ENCODE results near the gene TRAK1.
A peak's percentile ranks its signal among the peaks of the same experiment; 100 is the strongest.

TRAK1 gene

DNA sequence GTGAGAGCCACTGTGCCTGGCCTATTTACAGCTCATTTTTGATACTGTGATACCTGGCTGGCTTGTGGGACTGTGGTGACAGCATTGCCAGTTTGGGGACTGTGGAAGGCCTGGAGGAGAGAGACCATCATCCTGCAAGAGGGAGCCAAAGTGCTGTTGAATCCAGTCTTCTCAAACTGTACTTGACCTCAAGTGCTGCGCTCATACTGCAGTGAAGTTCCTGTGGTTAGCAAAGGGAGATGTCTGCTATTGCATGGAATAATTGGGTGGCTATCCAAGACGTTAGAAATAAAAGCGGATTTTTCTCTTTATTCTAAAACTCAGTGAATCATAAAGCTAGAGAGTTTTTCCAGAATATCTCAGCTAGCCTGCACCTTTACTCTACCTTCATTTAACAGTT lies 91.4 kb downstream of the TRAK1 start:
- no peak for DNase-seq

DNA sequence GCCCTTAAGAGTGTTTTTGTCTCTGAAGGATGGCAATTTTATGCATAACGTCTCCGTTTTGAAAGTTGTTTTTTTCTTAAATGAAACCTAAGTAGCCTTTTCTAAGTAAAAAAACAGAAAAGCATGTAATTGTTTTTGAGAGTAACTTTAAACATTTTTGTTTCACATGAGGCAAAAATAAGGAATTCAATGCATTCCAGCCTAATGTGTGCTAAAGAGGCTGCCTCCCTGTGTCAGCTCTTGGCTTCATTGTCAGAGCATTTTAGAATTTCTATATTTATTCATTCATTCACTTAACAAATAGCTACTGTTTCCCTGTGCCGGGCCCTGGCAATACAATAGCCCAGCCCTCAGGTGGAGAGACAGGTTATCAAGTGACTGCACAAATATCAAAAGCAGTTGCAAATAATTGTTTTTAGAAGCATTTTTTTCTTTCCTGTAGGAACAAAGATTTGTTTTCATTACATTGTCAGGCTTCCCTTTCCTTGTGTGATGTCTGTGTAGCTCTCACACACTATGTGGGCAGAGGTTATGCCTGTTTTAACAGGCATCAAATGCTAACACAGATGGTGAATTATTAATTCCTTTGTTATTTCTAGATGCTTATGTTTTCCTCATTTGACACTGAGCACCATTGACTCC lies 93.0 kb downstream of the TRAK1 start:
- no peak for DNase-seq

DNA sequence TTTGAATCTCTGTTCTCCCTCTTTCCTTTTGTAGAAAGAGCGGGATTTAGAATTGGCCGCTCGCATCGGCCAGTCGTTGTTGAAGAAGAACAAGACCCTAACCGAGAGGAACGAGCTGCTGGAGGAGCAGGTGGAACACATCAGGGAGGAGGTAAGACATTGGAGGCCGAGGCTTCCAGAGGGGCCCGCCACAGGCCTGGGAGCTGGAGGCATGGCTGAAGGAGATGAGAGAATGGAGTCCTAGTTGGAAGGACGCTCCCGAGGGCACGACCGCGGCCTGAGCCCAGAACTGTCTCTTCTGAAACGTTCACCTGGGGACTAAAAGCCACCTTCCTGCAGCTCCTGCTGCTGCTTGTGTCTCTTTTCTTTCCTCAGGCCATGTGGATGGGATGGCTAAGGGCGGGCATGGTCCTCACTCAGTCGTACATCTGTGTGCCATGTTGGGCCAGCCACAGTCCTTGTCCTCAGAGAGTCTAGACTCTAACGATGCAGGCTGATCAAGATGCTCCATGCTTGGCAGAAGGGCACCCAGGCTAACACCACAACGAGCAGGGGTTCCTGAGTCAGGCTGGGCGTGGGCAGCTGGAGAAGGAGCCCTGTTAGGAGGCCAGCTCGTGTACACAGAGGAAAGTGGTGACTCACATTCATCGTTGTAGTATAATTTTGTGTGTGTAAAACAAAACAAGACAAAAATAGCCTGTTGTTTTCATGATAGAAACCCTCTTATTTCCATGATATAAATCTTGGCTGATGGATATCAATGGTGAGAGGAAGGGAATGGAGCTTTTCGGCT lies 93.7 kb downstream of the TRAK1 start:
- DNase-seq: no peak

DNA sequence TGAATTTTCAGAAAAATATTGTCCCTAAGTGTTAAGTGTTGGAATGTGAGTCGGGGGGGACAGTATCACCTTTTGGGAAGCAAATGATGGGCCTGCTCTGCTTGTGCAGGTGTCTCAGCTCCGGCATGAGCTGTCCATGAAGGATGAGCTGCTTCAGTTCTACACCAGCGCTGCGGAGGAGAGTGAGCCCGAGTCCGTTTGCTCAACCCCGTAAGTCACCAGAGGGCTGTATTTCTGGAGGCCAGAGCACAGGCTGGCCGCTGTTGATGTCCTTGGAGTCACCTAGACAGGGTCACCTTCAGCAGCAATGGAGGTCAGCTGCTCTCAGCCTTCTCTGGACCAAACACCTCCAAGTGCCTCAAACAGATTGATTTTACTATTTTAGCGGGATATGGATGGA lies 96.8 kb downstream of the TRAK1 start:
- DNase-seq: no peak

DNA sequence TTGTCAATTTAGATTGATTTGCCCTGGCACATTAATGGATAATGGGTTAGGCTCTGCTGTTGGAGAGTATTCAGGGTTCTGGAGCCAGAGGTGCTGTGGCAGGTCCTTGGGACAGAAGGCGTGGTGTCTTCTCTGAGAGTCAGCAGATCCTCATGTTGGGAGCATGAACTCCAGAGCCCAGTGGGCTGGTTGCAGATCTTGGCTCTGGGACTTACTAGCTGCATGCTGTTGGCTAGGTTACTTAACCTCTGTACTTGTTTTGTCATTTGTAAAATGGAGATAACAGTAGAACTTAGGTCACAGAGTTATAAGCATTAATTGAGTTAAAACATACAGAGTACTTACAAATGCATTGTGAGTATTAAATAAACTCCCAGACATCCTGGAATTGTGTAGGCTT lies 97.2 kb downstream of the TRAK1 start:
- DNase-seq: no peak

DNA sequence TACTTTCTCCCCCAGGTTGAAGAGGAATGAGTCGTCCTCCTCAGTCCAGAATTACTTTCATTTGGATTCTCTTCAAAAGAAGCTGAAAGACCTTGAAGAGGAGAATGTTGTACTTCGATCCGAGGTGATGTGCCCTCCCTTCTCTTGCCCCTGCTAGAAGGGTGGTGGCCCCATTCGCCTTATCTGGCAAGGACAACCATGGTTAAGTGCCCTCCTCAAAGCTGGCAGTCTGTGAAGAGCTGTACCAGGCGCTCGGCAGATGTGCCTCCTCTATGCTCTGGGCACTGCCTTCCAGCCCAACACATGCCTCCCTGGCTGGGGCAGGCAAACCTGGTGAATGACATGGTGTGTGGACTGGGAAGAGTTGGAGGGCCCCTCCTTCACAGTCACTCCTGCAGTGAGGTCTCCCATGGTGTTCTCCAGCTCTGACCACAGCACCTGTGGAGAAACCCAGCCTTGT lies 97.9 kb downstream of the TRAK1 start:
- DNase-seq: no peak

DNA sequence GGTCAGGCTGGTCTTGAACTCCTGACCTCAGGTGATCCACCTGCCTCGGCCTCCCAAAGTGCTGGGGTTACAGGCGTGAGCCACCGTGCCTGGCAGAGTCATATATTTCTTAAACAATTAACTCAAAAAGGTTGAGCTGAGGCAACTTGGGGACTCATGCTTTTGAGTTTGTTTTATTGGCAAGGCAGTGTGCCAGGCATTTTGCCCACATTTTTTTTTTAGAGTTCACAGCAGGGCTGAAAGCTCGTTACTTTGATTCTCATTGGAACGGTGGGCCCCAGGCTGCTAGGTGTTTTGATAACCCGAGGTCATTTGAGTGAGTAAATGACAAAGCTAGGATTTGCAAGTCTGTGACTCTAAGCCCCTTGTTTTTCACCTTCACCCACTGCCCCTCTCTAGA lies 98.6 kb downstream of the TRAK1 start:
- no peak for DNase-seq

DNA sequence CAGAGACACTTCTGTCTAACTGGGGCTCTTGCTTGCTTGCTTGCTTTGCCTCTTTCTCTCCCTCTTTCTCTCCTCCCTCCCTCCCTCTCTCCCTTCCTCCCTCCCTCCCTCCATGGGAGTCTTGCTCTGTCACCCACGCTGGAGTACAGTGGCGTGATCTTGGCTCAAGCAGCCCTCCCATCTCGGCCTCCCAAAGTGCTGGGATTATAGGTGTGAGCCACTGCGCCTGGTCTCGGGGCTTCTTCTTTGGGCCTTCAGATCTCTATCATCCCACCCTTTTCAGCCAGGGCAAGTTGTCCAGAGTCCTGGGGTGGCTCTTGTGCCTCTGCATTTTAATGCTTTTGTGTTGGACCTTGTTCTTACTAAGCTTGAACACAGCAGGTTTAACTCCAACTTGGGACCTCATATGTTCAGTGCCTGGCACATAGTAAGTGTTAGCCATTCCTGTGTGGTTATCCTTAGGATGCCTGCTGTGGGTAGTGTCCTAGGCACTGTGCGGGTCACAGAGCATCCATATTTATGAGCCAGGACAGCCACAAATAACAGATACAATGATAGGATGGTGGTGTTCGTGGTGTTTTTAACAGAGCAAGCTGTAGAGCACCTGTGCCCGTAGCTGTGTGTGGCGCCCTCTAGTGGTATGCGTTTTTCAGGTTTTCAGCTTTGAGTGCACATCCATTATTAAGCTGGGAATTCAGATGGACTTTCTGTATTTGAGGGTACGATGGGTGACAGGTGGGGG lies 99.7 kb downstream of the TRAK1 start:
- DNase-seq: peak; percentile 45

DNA sequence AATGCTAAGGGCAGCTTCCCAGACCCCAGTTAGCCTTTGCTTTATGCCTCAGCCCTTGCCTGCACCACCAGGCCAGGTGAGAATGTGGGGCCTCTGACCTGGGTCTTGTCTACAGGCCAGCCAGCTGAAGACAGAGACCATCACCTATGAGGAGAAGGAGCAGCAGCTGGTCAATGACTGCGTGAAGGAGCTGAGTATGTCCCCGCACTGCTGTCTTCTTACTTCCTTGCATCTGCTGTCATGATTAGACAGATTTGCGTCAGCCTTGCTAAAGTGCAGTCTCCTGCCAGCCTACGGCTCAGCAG lies 100.2 kb downstream of the TRAK1 start:
- no peak for DNase-seq

DNA sequence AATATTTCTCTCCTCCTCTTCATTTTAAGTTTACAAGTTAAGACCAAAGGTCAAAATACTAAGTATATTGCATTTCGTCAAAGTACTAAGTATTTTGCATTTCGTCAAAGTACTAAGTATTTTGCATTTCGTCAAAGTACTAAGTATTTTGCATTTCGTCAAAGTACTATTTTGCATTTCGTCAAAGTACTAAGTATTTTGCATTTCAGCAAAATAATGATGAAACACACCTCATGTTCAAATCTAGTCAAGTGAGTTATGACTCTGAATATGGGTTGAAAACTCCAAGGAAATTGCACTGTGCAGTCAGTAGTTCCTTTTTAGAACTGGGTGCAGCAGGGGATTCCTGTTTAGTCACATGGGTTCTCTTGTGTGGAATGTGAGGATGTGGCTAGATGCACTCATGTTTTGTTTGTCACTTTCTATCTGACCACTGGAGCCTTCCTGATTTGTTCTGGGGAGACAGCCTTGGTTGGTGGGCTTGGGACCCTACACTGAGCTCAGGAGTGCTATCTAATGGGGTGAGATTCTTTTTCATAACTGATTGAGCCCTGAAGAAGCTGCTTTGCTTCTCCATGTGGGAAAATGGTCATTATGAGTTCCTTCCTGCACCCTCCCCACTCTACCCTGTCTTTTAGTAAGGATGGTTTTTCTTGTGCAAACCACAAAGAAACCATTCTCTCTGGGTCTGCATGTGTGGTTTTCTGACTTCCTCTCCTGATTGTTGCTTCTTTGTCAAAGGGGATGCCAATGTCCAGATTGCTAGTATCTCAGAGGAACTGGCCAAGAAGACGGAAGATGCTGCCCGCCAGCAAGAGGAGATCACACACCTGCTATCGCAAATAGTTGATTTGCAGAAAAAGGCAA lies 101.4 kb downstream of the TRAK1 start:
- DNase-seq: no peak

DNA sequence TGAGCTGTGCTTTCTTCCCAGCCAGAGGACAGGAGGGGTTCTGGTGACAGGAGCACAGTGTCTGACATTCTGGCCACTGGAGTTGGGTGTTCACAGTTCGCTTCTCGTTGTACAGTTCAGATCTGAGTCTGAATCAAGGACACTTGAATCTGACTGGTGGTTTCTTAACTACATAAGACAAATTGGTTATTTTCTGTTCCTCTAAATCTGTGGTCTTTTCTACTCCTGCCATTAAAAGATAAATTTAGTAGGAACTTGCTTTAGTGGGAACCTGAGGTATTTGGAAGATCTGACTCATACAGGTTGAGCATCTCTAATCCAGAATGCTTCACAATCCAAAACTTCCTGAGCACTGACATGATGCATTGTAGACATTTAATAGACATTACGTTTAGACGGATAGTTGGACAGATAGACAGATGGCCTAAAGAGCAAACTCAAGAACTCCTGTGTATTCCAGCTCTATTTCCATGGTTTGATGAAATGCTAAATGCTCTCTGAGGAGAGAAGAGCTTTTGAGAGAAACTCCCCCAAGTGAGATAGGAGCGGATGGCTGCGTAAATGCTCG lies 103.9 kb downstream of the TRAK1 start:
- no peak for DNase-seq

DNA sequence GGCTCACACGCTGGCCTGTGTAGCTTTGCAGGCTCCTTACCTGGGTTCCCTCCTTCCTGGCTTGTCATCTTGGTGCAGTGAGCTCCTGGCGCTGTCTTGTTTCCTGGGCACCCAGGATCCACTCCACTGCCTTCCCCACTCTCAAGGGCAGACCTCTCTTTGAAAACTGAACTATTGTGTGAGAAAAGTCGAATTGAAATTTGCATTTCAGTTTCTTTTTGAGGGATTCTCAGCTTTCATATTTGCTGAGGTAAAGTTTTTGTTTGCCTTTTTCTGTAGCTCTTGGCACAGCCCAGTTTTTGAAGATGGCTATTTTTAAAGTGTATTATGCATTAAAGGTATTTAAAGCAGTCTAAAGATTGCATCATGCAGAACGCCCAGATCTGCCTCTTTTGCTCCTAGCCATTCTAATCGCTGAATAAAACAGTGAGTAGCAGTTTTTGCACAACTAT lies 104.7 kb downstream of the TRAK1 start:
- no peak for DNase-seq

DNA sequence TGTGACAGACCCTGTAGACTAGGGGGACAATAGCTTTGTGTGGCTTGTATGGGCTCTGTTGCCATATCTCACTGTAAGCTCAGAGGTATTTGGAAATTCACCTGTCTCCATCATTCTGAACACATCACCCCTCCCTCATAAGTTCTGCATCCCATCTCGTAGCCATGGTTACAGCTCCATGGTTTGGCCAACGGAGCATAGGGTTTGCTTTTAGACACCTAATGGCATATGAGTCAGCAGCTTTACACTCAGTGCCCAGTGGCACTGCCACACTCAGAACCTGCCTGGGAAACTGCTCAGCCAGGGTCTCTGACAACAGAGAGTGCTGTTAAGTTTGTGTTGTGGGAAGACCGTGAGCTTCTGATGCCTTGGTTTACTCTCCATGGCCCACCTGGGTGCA lies 107.6 kb downstream of the TRAK1 start:
- DNase-seq: no peak

DNA sequence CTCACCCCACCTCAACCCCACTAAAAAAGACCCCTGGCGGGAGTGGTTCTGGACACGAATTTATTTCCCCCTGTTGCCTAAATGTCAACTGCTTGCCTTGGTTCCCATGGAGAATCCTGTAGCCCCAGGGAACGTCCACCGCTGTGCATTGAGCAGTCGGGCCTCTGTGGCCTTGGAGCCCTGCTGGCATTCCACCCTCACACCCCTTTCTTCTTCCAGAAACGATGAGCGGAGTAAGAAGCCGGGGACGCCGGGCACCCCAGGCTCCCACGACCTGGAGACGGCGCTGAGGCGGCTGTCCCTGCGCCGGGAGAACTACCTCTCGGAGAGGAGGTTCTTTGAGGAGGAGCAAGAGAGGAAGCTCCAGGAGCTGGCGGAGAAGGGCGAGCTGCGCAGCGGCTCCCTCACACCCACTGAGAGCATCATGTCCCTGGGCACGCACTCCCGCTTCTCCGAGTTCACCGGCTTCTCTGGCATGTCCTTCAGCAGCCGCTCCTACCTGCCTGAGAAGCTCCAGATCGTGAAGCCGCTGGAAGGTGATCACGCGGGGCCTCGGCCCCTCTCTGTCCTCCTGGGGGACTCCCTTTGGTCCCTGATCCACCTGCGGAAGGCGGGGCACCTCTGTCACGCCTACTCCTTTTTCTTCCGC lies 111.2 kb downstream of the TRAK1 start:
- DNase-seq: no peak

DNA sequence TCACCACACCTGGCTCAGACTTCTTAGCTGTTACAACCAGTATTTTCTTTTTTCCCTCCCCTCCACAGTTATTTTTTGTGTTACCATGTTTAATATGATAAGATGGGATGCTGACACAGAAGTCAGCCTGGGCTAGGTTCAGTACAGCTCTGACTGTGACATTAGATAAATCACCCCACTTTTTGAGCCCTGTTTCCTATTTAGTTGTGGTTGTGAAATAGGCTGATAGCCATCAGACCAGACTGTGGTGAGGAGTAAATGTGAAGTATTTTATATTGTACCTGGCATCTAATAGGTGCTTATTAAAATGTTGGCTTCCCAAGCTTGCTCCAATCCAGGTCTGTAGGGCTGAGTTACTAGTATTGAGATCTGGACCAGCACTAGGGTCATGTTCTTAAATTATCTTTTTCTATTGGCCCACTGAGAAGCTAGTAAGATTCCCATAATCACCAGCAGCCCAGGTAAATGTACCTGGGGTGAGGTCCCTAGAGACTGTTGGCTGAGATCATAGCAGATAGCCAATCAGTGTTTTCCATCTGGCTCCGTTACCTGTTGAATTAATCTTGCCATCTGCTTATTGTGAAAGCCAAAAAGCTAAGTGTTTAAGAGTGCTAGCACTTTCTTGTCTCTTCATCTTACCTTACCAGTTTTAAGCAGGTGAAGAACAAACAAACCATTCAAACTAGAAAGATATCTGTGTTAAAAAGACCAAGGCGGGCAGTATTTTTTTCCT lies 113.9 kb downstream of the TRAK1 start:
- DNase-seq: no peak

DNA sequence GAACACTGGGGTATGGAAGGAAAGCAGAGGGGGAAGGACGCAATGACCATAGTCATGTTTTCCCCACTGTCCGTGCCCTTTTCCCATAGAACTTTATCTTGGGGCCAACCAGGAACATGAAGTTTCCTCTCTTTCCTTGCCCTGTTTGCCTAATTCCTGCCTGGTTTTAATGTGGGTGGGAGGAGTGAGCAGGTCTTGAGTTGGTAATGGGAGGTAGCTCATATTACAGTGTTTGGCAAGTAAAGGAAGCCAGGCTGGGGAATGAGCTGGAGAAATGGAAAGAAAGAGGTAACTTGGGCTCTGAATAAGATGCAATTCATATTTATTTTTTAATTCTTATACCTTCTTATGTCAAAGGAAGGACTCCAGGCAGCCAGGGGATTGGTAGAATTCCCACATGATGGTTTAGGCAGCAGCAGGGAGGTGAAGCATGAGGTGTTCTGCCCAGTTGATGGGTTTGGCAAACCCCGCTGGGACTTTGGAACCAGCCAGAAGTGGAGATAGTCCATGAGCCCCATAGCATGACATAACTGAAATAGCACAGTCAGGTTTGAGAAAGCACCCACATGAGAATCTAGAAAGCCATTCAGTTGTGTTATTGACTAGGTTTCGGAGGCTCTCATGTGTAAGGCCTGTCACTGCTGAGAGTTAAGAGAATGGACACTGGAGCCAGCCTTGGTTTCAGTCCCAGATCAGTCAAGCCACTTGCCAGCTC lies 114.8 kb downstream of the TRAK1 start:
- no peak for DNase-seq

DNA sequence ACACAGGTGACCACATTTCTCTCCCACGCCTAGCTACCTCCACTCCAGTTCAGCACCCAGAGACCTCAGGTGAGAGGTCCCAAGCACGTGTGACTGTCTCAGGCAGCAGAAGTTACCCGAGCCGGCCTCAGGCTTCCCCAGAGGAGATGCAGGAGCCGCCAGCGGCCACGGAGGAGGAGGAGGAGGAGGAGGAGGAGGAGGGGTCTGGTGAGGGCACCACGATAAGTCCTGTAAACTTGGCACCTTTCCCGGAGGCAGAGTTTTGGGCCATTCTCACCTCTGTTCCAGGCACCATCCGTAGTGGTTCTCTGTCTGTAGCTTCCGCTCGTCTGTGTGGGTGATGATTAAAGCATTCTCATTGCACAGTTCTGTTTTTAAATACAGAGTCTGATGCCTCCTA lies 118.8 kb downstream of the TRAK1 start:
- no peak for DNase-seq

DNA sequence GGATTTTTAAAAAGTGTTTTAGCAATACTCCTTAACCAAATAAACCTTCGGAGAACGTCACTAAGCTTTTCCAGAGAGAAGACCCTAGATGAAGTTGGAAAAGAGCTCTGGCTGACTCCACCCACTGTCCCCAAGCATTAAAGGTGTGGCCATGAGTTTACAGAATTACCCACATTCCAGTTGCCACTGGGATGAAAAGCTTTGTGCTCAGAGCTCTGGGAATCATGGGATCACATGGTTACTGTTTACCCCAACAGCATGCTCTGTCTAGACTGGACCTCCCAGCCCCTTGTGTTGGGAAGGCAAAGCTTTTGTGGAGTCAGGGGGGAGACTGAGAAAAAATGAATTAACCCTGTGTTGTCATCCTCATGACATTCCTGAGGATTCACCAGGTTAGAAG lies 119.6 kb downstream of the TRAK1 start:
- no peak for DNase-seq

DNA sequence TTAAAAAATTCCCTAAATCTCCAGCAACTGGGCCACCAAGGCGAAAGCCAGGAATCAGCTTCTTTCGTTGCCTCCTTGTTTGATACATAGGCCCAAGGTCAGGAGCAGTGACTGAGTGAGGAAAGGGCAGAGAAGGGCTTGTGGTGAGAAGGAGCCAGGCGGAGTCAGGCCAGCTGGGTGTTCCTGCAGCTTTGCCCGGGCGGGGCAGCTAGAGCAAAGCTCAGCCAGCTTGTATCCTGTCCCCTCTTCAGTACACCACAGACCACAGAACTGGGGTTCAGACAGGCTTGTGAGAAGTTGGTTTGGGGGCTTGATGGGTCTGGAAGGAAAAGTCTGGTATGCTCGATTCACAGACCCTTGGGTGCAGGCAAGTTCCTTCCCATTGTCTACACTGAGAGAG lies 122.3 kb downstream of the TRAK1 start:
- no peak for DNase-seq

DNA sequence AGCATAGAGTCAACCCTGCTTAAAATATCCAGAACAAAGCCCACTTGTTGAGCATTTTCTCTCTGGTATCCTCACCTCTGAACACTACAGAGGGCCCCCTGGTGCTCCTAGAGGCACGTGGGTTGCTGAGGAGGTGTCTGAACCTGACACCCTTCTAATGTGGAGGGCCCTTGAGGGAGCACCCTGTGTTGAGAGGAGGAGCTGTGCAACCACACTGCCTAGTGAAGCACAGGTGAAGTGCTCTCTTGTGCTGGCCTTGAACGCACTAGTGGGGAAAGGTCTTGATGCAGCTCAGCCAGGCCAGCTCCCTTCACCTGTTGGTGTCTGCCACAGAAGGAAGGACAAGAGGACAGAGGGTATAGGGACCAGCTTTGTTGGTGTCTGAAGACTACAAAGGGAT lies 122.9 kb downstream of the TRAK1 start:
- DNase-seq: no peak
